Stimulated activated naive CD8-positive, alpha-beta T cell treated with anti-CD3 and anti-CD28 coated beads, Interleukin-15, Interleukin-2, amounts not matched to agents 100 ng/mL and 50 ng/mL, for 24 hours (primary cell): ENCODE results near the gene CYP4X1.
"Not testable (repeated sequence)": the region's sequence is repeated elsewhere in the genome, so short reads cannot be mapped to it uniquely, and the experiment has no call there.

Experiments
- H3K27ac Mint-ChIP-seq: one replicate; pipeline ENCODE4 v1.8.0; 2021; ENCODE audit warnings: mild to moderate bottlenecking, mixed read lengths
- H3K27me3 Mint-ChIP-seq: one replicate; pipeline ENCODE4 v1.8.0; 2021; ENCODE audit warnings: mixed read lengths
- H3K36me3 Mint-ChIP-seq: one replicate; pipeline ENCODE4 v1.8.0; 2021; ENCODE audit warnings: low read depth, mixed read lengths
- H3K4me1 Mint-ChIP-seq: one replicate; pipeline ENCODE4 v1.8.0; 2021; ENCODE audit warnings: low read depth, mixed read lengths
- H3K4me3 Mint-ChIP-seq: one replicate; pipeline ENCODE4 v1.8.0; 2021; ENCODE audit warnings: mild to moderate bottlenecking, mixed read lengths
- H3K9me3 Mint-ChIP-seq: one replicate; pipeline ENCODE4 v1.8.0; 2021; ENCODE audit warnings: mixed read lengths

CYP4X1 gene, protein sequence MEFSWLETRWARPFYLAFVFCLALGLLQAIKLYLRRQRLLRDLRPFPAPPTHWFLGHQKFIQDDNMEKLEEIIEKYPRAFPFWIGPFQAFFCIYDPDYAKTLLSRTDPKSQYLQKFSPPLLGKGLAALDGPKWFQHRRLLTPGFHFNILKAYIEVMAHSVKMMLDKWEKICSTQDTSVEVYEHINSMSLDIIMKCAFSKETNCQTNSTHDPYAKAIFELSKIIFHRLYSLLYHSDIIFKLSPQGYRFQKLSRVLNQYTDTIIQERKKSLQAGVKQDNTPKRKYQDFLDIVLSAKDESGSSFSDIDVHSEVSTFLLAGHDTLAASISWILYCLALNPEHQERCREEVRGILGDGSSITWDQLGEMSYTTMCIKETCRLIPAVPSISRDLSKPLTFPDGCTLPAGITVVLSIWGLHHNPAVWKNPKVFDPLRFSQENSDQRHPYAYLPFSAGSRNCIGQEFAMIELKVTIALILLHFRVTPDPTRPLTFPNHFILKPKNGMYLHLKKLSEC

GRCh38 chr1:47023268-47024140, at the start of gene CYP4X1:
Gene CYP4X1 (plus strand): TSS chr1:47023669. CDS start chr1:47023818, 149 bp downstream.
- Mint-ChIP-seq H3K9me3 (no peaks in the 10 kb centered on the region), H3K27ac (no peak within 1 kb of the TSS), H3K27me3 (peaks cover 30% of the 10 kb centered on the region)

GRCh38 chr1:46983166-46983829, 40.2 kb upstream of the CYP4X1 start:
- H3K4me1 Mint-ChIP-seq, result no peaks in the 10 kb centered on the region
- H3K9me3 Mint-ChIP-seq, result peaks cover 8% of the 10 kb centered on the region
- H3K36me3 Mint-ChIP-seq, result no peaks in the 10 kb centered on the region
- H3K27me3 Mint-ChIP-seq, result peaks cover 22% of the 10 kb centered on the region
- H3K27ac Mint-ChIP-seq, result no peak overlapping the region
- no peak overlapping the region for H3K4me3 Mint-ChIP-seq

More at GRCh38 chr1:47023268-47024140, at the start of gene CYP4X1:
- no peaks in the 10 kb centered on the region for H3K4me1 Mint-ChIP-seq
- no peaks in the 10 kb centered on the region for H3K36me3 Mint-ChIP-seq
- no peak within 1 kb of the TSS for H3K4me3 Mint-ChIP-seq

- H3K4me1 Mint-ChIP-seq, result no peaks in the 10 kb centered on the region
These were observed 39.5 kb upstream of the CYP4X1 start for GRCh38 chr1:46983830-46984586.

GRCh38 chr1:46990541-46990940, 32.9 kb upstream of the CYP4X1 start:
- H3K4me3 Mint-ChIP-seq, H3K4me1 Mint-ChIP-seq, H3K36me3 Mint-ChIP-seq, H3K9me3 Mint-ChIP-seq, H3K27ac Mint-ChIP-seq, H3K27me3 Mint-ChIP-seq: not testable (repeated sequence)

More at GRCh38 chr1:46983830-46984586, 39.5 kb upstream of the CYP4X1 start:
- Mint-ChIP-seq H3K27ac (no peak overlapping the region), H3K27me3 (peaks cover 16% of the 10 kb centered on the region), H3K4me3 (no peak overlapping the region), H3K9me3 (peaks cover 2% of the 10 kb centered on the region), H3K36me3 (no peaks in the 10 kb centered on the region)

DNA sequence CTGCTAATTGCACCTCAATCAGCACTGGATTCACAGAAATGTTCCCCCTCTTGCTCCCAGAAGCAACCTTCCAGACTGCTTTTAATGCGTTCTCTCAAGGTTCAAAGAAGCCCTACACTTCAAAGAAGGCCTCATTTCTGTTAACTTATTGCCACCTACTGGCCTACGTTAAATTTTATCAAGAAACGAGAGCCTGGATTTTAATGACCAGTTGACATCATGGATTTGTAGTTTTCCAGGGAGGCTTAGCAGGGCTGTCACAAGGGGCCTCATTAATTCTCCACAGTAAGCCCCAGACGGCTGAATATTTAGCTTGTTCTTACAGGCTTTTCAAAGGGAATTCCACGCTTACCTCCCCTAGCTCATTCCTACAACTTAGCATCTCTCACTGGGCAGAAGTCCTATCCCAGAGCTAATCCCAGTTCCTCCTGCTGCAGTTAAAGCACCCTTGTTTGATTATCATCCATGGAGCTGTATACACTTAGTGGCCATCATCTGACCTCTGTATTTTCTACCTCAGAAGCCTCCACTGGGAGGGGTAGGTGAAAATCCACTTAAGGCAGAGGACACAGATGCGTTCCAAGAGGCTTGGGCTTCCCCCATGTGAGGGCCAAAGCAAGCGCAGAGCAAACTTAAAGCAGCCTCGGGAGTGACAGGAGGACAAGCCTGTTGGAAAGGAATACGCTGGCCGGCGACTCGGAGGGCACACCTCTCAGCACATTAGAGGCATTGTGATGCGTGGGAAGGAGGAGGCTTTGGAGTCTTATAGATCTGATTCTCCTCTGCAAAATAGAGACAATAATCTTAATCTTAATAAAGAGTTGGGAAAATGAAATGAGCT, 32.2 kb upstream of the CYP4X1 start:
- Mint-ChIP-seq H3K36me3 (no peaks in the 10 kb centered on the region), H3K27ac (no peak overlapping the region)

GRCh38 chr1:46996659-46997281, 26.7 kb upstream of the CYP4X1 start:
- no peaks in the 10 kb centered on the region for H3K36me3 Mint-ChIP-seq
- no peak overlapping the region for H3K4me3 Mint-ChIP-seq
- peaks cover 30% of the 10 kb centered on the region for H3K27me3 Mint-ChIP-seq
- no peak overlapping the region for H3K27ac Mint-ChIP-seq
- no peaks in the 10 kb centered on the region for H3K9me3 Mint-ChIP-seq
- H3K4me1 Mint-ChIP-seq, result no peaks in the 10 kb centered on the region

More for the DNA sequence above, 32.2 kb upstream of the CYP4X1 start:
- Mint-ChIP-seq H3K4me1 (no peaks in the 10 kb centered on the region), H3K27me3 (peaks cover 6% of the 10 kb centered on the region), H3K9me3 (no peaks in the 10 kb centered on the region), H3K4me3 (no peak overlapping the region)

DNA sequence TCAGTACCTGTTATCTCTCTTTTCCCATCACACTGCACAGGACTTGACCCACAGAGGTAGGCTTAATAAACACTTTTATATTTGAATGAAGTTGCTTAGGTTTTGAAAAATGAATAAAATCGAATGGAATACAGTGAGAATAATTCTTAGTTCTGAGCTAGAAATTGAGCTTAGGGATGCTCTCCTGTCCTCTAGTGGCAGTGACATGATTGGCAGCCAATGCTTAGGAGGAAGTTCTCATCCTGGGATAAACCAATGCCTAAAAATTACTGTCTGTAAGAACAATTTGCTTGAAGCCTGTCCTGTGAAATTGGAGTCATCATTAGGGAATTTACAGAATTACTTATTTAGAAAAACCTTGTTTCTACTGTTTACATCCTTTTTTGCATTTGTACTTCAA, 21.3 kb upstream of the CYP4X1 start:
- H3K27ac Mint-ChIP-seq, result no peak overlapping the region

GRCh38 chr1:47003896-47004403, 19.5 kb upstream of the CYP4X1 start:
- H3K27ac Mint-ChIP-seq, result no peak overlapping the region
- H3K27me3 Mint-ChIP-seq, result peaks cover 29% of the 10 kb centered on the region
- no peak overlapping the region for H3K4me3 Mint-ChIP-seq
- no peaks in the 10 kb centered on the region for H3K4me1 Mint-ChIP-seq
- no peaks in the 10 kb centered on the region for H3K36me3 Mint-ChIP-seq
- H3K9me3 Mint-ChIP-seq, result no peaks in the 10 kb centered on the region

More for the DNA sequence above, 21.3 kb upstream of the CYP4X1 start:
- no peak overlapping the region for H3K4me3 Mint-ChIP-seq
- no peaks in the 10 kb centered on the region for H3K4me1 Mint-ChIP-seq
- H3K27me3 Mint-ChIP-seq, result peaks cover 26% of the 10 kb centered on the region
- no peaks in the 10 kb centered on the region for H3K9me3 Mint-ChIP-seq
- H3K36me3 Mint-ChIP-seq, result no peaks in the 10 kb centered on the region

- not testable (repeated sequence) for H3K4me1 Mint-ChIP-seq, H3K27ac Mint-ChIP-seq, H3K4me3 Mint-ChIP-seq, H3K36me3 Mint-ChIP-seq, H3K9me3 Mint-ChIP-seq
- peaks cover 17% of the 10 kb centered on the region for H3K27me3 Mint-ChIP-seq
These were observed 17.0 kb upstream of the CYP4X1 start for GRCh38 chr1:47006437-47006836.

- Mint-ChIP-seq H3K9me3 (no peaks in the 10 kb centered on the region), H3K27me3 (peaks cover 13% of the 10 kb centered on the region), H3K27ac (no peak overlapping the region), H3K4me3 (no peak overlapping the region), H3K4me1 (no peaks in the 10 kb centered on the region), H3K36me3 (no peaks in the 10 kb centered on the region)
These were observed 10.2 kb upstream of the CYP4X1 start for GRCh38 chr1:47013293-47013692.

DNA sequence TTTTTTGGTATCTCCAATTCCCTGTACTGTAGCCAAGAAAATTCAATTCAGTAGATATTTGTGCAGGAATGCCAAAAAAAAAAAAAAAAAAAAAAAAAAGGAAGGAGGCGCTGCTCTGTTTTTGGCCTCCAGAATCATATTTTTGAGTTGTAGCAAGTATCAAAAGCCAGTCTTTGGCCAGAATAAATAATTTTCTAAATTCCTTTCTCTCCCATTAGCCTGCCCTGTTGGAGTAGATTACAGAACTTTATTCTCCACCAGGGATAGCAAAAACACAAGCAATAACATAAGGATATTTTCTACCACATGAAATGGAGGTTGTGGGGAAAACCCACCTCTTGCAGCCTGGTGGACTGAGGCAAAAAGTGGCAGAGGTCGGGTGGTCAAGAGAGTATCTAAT, 2.4 kb upstream of the CYP4X1 start:
- Mint-ChIP-seq H3K9me3 (no peaks in the 10 kb centered on the region), H3K4me1 (no peaks in the 10 kb centered on the region), H3K27me3 (peaks cover 30% of the 10 kb centered on the region), H3K27ac (no peak overlapping the region), H3K36me3 (no peaks in the 10 kb centered on the region), H3K4me3 (no peak overlapping the region)

DNA sequence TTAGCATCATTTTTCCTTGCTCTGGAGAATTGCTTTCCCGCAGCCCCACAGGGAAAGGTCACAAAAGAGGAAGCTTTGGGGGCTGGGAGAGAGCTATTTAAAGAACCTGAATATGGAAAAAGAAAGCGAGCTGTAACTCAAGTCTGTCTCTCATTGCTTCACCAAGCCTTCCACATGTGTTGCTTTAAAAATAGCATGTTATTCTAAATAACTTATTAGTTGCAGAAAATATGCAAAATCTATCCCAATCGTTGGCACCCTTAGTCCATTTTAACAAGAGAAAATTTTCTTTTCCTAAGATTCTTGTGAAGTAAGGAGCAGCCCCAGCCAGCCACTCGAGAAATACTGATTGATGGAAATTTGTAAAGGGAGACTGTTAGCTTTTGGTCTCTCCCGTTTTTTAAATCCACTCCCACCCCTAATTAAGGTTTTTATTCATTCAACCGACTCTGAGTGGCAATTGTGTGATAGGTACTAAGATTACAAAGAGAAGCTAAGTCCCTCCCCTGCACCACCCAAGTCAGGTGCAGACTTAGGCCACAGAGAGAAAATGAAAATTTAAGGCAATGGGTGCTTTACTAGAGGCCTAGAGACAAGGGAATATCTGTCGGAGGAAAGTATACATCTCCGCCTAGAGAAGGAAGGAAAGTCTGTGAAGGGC, 802 bp downstream of the CYP4X1 start:
- Mint-ChIP-seq H3K4me1 (no peaks in the 10 kb centered on the region), H3K9me3 (no peaks in the 10 kb centered on the region), H3K27ac (no peak overlapping the region), H3K36me3 (no peaks in the 10 kb centered on the region), H3K4me3 (no peak overlapping the region), H3K27me3 (peaks cover 32% of the 10 kb centered on the region)
